ENCODE measurements around the gene SLC43A3.
"Not testable (repeated sequence)": the region's sequence is repeated elsewhere in the genome, so short reads cannot be mapped to it uniquely, and the experiment has no call there.

Gene SLC43A3

GRCh38 chr11:57368845-57369232 is 58.1 kb downstream of the SLC43A3 start:
- in situ Hi-C loops (cut with HindIII; ENCODE audit: low sequenced_read_pairs) = no loop called here
- no peak overlapping the region for H3K4me3 ChIP-seq (ENCODE audit: low read depth, low read length)
- DNase-seq (ENCODE audit: low read depth, low spot score) = no peak
- TF ChIP-seq, protein P1, sequence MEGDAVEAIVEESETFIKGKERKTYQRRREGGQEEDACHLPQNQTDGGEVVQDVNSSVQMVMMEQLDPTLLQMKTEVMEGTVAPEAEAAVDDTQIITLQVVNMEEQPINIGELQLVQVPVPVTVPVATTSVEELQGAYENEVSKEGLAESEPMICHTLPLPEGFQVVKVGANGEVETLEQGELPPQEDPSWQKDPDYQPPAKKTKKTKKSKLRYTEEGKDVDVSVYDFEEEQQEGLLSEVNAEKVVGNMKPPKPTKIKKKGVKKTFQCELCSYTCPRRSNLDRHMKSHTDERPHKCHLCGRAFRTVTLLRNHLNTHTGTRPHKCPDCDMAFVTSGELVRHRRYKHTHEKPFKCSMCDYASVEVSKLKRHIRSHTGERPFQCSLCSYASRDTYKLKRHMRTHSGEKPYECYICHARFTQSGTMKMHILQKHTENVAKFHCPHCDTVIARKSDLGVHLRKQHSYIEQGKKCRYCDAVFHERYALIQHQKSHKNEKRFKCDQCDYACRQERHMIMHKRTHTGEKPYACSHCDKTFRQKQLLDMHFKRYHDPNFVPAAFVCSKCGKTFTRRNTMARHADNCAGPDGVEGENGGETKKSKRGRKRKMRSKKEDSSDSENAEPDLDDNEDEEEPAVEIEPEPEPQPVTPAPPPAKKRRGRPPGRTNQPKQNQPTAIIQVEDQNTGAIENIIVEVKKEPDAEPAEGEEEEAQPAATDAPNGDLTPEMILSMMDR (IDR thresholded peaks at IDR 0.05; ENCODE audit: low read depth, low read length) = no peak

DNA sequence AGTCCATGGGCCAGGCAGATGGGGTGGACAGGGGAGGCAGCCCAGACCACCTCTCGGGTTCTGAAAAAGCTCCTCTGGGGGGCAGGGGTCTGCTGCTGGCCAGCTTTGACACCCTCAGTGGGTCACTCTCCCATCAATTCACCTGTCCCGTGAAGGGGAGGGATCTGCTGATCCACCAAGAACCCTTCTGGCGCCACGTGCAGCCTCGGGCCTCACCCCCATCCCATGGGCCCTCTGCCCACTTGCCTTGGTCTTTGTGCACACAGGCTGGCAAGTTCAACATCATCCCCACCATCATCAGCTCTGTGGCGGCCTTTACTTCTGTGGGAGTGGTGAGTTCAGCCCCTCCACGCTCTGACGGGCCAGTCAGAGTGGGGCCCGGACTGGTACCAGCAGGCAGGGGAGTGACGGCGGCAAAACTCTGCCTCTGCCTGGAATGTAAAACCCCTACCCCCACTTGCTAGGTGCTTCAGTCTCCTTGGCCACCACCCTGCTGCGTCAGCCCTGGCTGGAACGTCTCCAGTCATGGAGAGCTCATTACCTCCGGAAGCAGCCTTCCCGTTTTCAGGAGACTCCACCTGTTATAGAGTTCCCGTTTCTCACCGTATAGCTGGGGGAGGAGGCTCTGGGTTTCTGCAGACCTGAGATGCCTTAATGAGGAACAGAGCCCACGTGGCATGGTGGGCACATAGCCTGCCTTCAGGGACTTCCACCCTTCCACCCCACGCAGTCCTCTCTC is 58.6 kb downstream of the SLC43A3 start:
- no peak for DNase-seq (ENCODE audit: low read depth, low spot score)
- no peak overlapping the region for H3K4me3 ChIP-seq (ENCODE audit: low read depth, low read length)
- TF ChIP-seq, protein P1 (IDR thresholded peaks at IDR 0.05; ENCODE audit: low read depth, low read length) = no peak
- in situ Hi-C loops (cut with HindIII; ENCODE audit: low sequenced_read_pairs) = no loop called here

DNA sequence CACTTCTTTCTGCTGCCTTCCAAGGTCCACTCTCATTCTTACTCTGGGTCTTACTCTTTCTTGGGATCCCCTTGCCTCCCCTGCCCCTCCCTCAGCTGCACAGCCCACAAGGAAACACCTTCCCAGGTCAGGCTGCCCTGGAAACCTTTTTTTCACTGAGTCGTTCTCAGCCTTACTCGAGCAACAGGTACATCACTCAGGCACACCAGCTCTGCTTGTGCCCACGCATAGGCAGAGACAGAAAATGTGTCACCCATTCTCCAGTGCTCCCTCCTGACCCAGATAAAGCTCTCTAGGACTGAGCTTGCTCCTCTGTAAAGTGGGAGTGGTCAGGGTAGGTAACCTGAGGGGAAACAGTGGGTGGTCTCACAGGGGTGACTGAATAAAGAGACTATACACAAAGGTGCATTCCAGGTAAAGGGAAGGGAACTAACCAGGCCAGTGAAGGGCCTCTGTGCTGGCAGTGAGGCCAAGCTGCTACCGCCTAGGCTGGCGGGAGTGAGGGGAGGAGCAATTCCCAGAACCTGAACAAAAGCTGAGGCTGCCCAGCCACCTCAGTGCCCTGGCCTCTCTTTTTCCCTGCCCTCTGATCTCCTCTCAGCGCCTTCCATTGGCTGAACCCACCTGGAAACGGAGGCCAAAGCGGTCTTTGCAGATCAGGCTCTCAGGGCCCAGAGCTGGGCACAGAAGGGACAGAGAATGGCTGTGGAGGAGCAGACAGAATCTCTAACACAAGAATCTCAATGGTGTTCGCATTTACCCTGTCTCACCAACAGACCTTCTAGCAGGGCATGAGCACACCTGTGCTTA is 61.9 kb downstream of the SLC43A3 start:
- no peak overlapping the region for H3K4me3 ChIP-seq (ENCODE audit: low read depth, low read length)
- TF ChIP-seq, protein P1 (IDR thresholded peaks at IDR 0.05; ENCODE audit: low read depth, low read length) = no peak
- DNase-seq (ENCODE audit: low read depth, low spot score) = no peak
- in situ Hi-C loops (cut with HindIII; ENCODE audit: low sequenced_read_pairs) = no loop called here

DNA sequence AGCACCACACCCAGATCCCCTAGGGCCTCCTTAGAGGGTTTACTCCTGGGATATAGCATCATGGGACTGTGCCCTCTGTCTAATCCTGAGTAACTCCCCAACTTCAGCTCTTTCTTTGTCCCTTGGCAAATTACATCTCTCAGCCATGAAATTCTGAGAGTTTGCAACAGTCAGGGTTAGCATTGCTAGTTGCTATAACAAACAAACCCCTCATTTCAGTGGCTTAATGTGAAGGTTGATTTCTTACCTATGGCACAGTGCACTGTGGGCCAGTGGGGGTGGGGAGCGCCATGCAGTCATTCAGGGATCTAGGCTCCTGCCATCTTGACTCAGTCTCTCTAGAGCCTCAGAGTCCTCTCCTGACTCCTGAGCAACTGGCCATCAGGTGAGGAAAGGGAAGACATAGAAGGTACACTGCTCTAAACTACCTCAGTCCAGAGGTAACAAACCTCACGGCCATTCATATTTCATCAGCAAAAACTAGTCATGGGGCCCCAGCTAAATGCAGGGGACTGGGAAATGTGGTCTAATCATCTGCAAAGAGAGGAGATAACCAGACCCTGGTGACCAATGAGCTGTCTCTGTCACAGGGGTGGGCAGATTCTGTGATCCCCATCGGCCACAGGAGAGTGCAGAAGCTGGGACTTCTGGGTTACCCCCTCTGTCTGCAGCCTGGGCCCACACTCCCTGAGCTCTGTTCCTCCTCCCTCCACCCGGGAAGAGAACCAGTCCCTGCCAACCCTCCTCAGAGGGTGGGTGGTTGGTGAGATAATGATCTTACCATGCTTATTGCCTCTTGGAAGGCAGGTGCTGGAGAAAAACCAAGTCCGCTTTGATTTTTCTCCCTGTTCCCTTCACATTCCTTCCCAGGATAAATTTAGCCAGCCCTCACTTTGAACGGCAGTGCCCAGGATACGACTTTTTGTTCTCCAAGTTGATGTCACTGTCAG is 63.5 kb downstream of the SLC43A3 start:
- DNase-seq (ENCODE audit: low read depth, low spot score) = no peak
- in situ Hi-C loops (cut with HindIII; ENCODE audit: low sequenced_read_pairs) = no loop called here

DNA sequence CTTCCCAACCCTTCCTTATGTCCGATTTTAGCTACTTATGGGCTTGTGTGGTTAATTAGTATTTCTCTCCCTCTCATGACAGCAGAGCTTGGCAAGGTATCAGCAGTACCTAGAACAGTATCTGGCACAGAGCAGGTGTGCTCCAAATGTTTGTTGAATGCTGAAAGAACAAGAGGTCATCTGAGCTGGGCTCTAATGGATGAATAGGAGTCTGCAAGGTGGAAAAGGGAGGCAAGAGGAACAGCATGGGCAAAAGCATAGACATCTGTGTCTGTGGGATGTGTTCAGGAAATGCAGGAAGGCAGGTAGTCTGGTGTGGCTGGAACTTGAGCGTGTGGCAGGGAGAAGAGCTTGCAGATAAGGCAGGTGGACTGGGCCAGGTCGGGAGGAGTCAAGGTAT is 65.0 kb downstream of the SLC43A3 start:
- DNase-seq (ENCODE audit: low read depth, low spot score) = no peak
- no peak overlapping the region for H3K4me3 ChIP-seq (ENCODE audit: low read depth, low read length)
- TF ChIP-seq, protein P1 (IDR thresholded peaks at IDR 0.05; ENCODE audit: low read depth, low read length) = no peak
- in situ Hi-C loops (cut with HindIII; ENCODE audit: low sequenced_read_pairs) = no loop called here

More for the DNA sequence above, 63.5 kb downstream of the SLC43A3 start:
- TF ChIP-seq, protein P1 (IDR thresholded peaks at IDR 0.05; ENCODE audit: low read depth, low read length) = no peak
- H3K4me3 ChIP-seq (ENCODE audit: low read depth, low read length) = no peak overlapping the region

- DNase-seq (ENCODE audit: low read depth, low spot score); in situ Hi-C loops (cut with HindIII; ENCODE audit: low sequenced_read_pairs); H3K4me3 ChIP-seq (ENCODE audit: low read depth, low read length): not testable (repeated sequence)
Observed at GRCh38 chr11:57361420-57361819, 65.5 kb downstream of the SLC43A3 start.

Measured in astrocyte of the spinal cord (primary cell).